Brain microvascular endothelial cell (primary cell): ENCODE measurements around the gene GPC5.

ENCODE experiments used
- DNase-seq: peaks from one replicate; pipeline ENCODE4 v3.0.0-alpha.2; 2020
- H3K27ac ChIP-seq: fragments of 250-450 bp; sonication (Bioruptor Pico); 2 replicates; pipeline ENCODE4 v1.5.1; 2020; ENCODE audit warnings: mild to moderate bottlenecking, moderate library complexity
- H3K27me3 ChIP-seq: fragments of 250-450 bp; sonication (Bioruptor Pico); replicated peaks from 2 replicates; pipeline ENCODE4 v1.5.1; 2020; ENCODE audit warnings: mild to moderate bottlenecking
- H3K36me3 ChIP-seq: fragments of 250-450 bp; sonication (Bioruptor Pico); replicated peaks from 2 replicates; pipeline ENCODE4 v1.5.1; 2020; ENCODE audit warnings: mild to moderate bottlenecking
- H3K4me3 ChIP-seq: 2 replicates; pipeline ENCODE4 v1.5.1; 2011; ENCODE audit warnings: low read depth, mild to moderate bottlenecking, control low read depth, low read length, moderate library complexity
- CTCF ChIP-seq: IDR thresholded peaks from 2 replicates; pipeline ENCODE4 v1.5.1; 2011; ENCODE audit warnings: low read depth, mild to moderate bottlenecking, moderate library complexity, low read length, control low read depth, inconsistent platforms; ENCODE audit errors: missing control alignments
- in situ Hi-C: cut with HindIII; loops from 2 replicates; pipeline ENCODE4 v1.10.0; 2017; ENCODE audit warnings: low sequenced_read_pairs, low pct_ligation_motif_present

GPC5 gene

DNA sequence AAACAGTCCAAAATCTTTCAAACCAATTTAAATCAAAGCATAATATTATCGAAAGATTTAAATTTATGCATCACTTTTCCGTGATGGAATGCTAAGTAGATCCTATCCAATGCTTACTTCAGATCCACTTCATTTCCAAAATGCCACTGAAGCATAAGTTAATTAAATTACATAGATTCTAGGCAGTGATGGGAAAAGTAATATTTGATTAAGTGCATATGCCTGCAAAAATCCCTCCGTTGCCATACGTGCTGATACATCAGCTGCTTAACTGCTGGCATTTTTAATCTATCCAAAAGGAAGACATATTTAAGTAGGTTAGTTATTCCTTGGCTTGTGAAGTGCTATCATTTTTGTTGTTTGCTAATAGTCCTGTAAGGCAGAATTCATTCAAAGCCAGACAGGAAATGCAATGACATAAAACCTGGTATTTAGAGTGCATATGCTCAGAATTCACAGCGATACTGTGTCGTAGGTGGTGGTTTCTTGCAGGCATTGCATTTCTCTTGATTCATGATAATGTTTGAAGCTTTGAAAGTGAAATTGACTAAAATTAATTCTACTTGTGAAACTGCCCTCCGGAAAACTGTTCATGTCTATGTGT lies 1089.9 kb downstream of the GPC5 start:
- Histone ChIP-seq H3K27ac (no peak overlapping the region), H3K27me3 (no peaks in the 10 kb centered on the region), H3K4me3 (no peak overlapping the region), H3K36me3 (no peaks in the 10 kb centered on the region)
- DNase-seq = no peak
- no peak for TF ChIP-seq CTCF
- in situ Hi-C loops = no loop called here

- no peak for TF ChIP-seq CTCF
- DNase-seq = no peak
- in situ Hi-C loops = no loop called here
- H3K27ac ChIP-seq = no peak overlapping the region
- no peak overlapping the region for H3K4me3 ChIP-seq
- H3K27me3 ChIP-seq = no peaks in the 10 kb centered on the region
- H3K36me3 ChIP-seq = no peaks in the 10 kb centered on the region
Measured at GRCh38 chr13:92491839-92492238, 1093.4 kb downstream of the GPC5 start.

DNA sequence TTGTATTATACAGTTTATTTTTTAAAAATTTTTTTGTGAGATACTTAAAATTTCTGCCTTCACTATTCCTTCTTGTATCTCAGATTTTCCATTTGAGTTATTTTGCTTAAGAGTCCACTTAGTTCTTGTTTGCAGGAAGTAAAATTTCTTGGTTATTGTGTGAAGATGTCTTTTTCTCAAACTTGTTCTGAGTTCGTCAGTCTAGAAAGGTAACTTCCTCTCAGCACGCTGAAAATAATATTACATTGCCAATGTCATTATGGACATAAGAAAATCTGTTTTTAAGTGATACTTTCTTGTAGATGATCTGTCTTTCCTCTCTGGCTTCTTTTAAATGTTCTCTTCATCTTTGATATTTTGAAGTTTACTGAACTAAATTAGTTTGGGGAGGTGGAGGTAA lies 1096.5 kb downstream of the GPC5 start:
- Histone ChIP-seq H3K4me3 (no peak overlapping the region), H3K27me3 (no peaks in the 10 kb centered on the region), H3K36me3 (no peaks in the 10 kb centered on the region), H3K27ac (no peak overlapping the region)
- in situ Hi-C loops = no loop called here
- TF ChIP-seq CTCF = no peak
- DNase-seq = no peak

DNA sequence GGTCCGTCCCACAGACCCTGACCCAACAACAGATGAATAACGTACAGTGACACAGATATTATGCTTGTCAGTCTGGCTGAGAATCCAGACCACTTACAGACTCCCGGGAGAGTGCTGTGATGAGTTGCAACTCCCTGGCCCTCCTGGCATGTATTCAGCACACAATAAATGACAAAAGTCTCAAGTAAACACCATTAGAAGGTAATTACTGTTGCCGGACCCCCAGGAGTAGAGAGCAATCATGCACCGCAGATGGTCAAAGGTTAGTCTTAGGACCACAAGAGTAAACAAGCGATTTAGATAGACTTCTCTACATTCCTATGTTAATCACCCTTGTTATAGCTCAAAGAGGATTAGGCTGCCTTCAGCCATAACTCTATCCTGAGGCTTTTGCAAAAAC lies 1101.8 kb downstream of the GPC5 start:
- no peak overlapping the region for H3K4me3 ChIP-seq
- H3K27me3 ChIP-seq = no peaks in the 10 kb centered on the region
- no peak for TF ChIP-seq CTCF
- H3K36me3 ChIP-seq = no peaks in the 10 kb centered on the region
- DNase-seq = no peak
- H3K27ac ChIP-seq = no peak overlapping the region
- in situ Hi-C loops = no loop called here

DNA sequence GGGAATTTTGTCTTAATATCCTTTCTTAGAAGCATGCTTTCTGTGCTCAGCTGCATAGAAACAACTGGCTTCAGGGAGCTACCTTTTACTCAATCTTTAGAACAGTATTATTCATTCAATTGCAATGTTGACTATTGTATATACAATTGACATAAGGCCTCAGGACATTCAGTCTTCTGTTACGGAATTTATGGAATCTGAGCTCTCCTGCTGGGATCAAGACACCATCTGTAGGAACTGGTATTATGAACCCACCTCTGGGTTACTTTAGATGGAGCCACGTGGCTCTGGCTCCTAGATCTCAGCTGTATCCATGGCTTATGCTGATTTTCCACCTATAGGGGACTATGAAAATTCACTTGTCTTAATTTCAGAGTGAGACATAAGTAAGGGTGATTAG lies 1112.0 kb downstream of the GPC5 start:
- peak; percentile 36 for DNase-seq
- no peak for TF ChIP-seq CTCF
- H3K4me3 ChIP-seq = no peak overlapping the region
- no peaks in the 10 kb centered on the region for H3K36me3 ChIP-seq
- peak overlapping the region; percentile 40 for H3K27ac ChIP-seq
- in situ Hi-C loops = no loop called here
- H3K27me3 ChIP-seq = no peaks in the 10 kb centered on the region

DNA sequence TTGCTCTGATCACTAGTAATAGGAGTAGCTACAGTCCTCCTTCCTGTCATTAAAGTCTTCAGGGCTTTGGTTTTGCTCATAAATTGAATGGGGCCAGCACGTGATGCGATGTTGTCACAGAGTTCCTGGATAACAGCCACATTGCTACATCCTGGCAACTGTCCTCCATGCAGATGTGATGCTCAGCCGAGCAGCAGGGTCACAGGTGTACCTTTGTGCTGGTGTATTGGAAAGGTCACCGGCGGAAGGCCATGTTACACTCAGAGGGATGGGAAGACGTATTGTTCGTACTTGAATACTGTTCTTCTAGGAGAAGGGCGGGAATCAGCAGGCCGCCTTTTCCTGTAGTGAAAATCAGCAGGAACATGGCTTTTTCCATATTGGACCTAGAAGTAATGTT lies 1114.4 kb downstream of the GPC5 start:
- Histone ChIP-seq H3K36me3 (no peaks in the 10 kb centered on the region), H3K27me3 (no peaks in the 10 kb centered on the region), H3K27ac (no peak overlapping the region), H3K4me3 (no peak overlapping the region)
- no peak for DNase-seq
- in situ Hi-C loops = no loop called here
- no peak for TF ChIP-seq CTCF
